Liver (tissue), 9 donors: ENCODE data around the gene AFDN. TPM values are rescaled to one million over a fixed set of nuclear protein-coding genes. Genes with fewer than 3 reads are reported as not detected.

ENCODE experiments used
- DNase-seq: peaks from one replicate; pipeline ENCODE4 v3.0.0-alpha.2; 2017; ENCODE audit warnings: low spot score
- H3K27ac ChIP-seq, 2 donors: one replicate each; pipeline ENCODE4 v1.7.0; 2013; ENCODE audit warnings: inconsistent platforms in 2 of 2, low read length in 2 of 2, control low read depth in 1 of 2, low read depth in 1 of 2, mild to moderate bottlenecking in 1 of 2
- H3K27me3 ChIP-seq, 4 donors: one replicate each; pipeline versions ENCODE4 v1.6.1 to v1.7.0; 2013; ENCODE audit warnings: low read length in 3 of 4, inconsistent platforms in 1 of 4, mild to moderate bottlenecking in 1 of 4, moderate library complexity in 1 of 4; ENCODE audit not compliant: control insufficient read depth in 4 of 4, insufficient read depth in 4 of 4
- H3K36me3 ChIP-seq, 4 donors: one replicate each; pipeline versions ENCODE4 v1.6.1 to v1.7.0; 2013; ENCODE audit warnings: low read length in 3 of 4, mild to moderate bottlenecking in 3 of 4, low read depth in 1 of 4, moderate library complexity in 1 of 4; ENCODE audit not compliant: control insufficient read depth in 4 of 4, insufficient read depth in 3 of 4
- H3K4me1 ChIP-seq, 4 donors: one replicate each; pipeline versions ENCODE4 v1.6.1 to v1.7.0; 2013; ENCODE audit warnings: low read length in 3 of 4, mild to moderate bottlenecking in 3 of 4, moderate library complexity in 1 of 4; ENCODE audit not compliant: control insufficient read depth in 4 of 4, insufficient read depth in 4 of 4
- H3K4me3 ChIP-seq, 3 donors: one replicate each; pipeline versions ENCODE4 v1.6.1 to v1.7.0; 2013; ENCODE audit warnings: low read length in 3 of 3, control low read depth in 1 of 3, low read depth in 1 of 3, mild to moderate bottlenecking in 1 of 3
- H3K9ac ChIP-seq, 2 donors: one replicate each; pipeline ENCODE4 v1.7.0; 2013; ENCODE audit warnings: low read length in 2 of 2, mild to moderate bottlenecking in 2 of 2, moderate library complexity in 2 of 2, control low read depth in 1 of 2, low read depth in 1 of 2
- H3K9me3 ChIP-seq, 4 donors: one replicate each; pipeline versions ENCODE4 v1.6.1 to v1.7.0; 2013; ENCODE audit warnings: low read length in 3 of 4; ENCODE audit not compliant: control insufficient read depth in 4 of 4
- EGR1 ChIP-seq, 2 donors: IDR thresholded peaks; 2 replicates each; pipeline ENCODE4 v1.6.1; 2016 to 2018; ENCODE audit warnings: antibody characterized with exemption in 2 of 2, low read depth in 2 of 2
- FOXA1 ChIP-seq: IDR thresholded peaks from 2 replicates; pipeline ENCODE4 v1.6.1; 2016; ENCODE audit warnings: antibody characterized with exemption
- FOXA2 ChIP-seq: IDR thresholded peaks from 2 replicates; pipeline ENCODE4 v1.6.1; 2016; ENCODE audit warnings: antibody characterized with exemption
- GABPA ChIP-seq, 2 donors: IDR thresholded peaks in 1 of 2; conservative IDR thresholded peaks in 1 of 2; 2 replicates each; pipeline ENCODE4 v1.6.1; 2016; ENCODE audit warnings: antibody characterized with exemption in 2 of 2, mild to moderate bottlenecking in 1 of 2, moderate library complexity in 1 of 2
- JUND ChIP-seq, 2 donors: IDR thresholded peaks; 2 replicates each; pipeline ENCODE4 v1.6.1; 2016; ENCODE audit warnings: antibody characterized with exemption in 2 of 2
- NR2F2 ChIP-seq: IDR thresholded peaks from 2 replicates; pipeline ENCODE4 v1.6.1; 2016; ENCODE audit warnings: antibody characterized with exemption
- RAD21 ChIP-seq, 2 donors: IDR thresholded peaks; 2 replicates each; pipeline ENCODE4 v1.6.1; 2016; ENCODE audit warnings: antibody characterized with exemption in 2 of 2, mild to moderate bottlenecking in 2 of 2
- REST ChIP-seq: IDR thresholded peaks from 2 replicates; pipeline ENCODE4 v1.6.1; 2016; ENCODE audit warnings: antibody characterized with exemption, mild to moderate bottlenecking
- SP1 ChIP-seq: IDR thresholded peaks from 2 replicates; pipeline ENCODE4 v1.6.1; 2018; ENCODE audit warnings: antibody characterized with exemption, mild to moderate bottlenecking
- YY1 ChIP-seq: IDR thresholded peaks from 2 replicates; pipeline ENCODE4 v1.6.1; 2016; ENCODE audit warnings: antibody characterized with exemption, mild to moderate bottlenecking
- WGBS: extraction: QIAGEN DNeasy Blood & Tissue Kit; methylation state at CpG from one replicate; pipeline ENCODE4 v1.1.7; 2013; 5-methylcytosine and 5-hydroxymethylcytosine counted together
- polyA plus RNA-seq, 2 donors: library from polyadenylated mRNA; stranded (reverse) in 1 of 2; unstranded in 1 of 2; fragments of 200-250 nt in 1 of 2; fragments of >200 nt in 1 of 2; fragmentation: Nextera tagmentation in 1 of 2; extraction: Ambion mirVana in 1 of 2; gene quantifications; one replicate each; pipeline versions ENCODE4 v1.2.1 to v1.2.3, GENCODE V29; 2013 to 2015
- total RNA-seq, 2 donors: library from RNA; depleted of rRNA; stranded (reverse); fragments of >200 nt; gene quantifications; one replicate each; pipeline ENCODE4 v1.2.3, GENCODE V29; 2014
- TF ChIP-seq, protein P1 (sequence below): IDR thresholded peaks from 2 replicates; pipeline ENCODE4 v1.6.1; 2016; ENCODE audit warnings: antibody characterized with exemption
- TF ChIP-seq, protein P2 (sequence below): IDR thresholded peaks from 2 replicates; pipeline ENCODE4 v1.6.1; 2016; ENCODE audit warnings: antibody characterized with exemption
- donor health status: healthy.
- donor health status: healthy.
- donor health status: healthy.
- donor health status: healthy.
- donor health status: healthy.

Gene AFDN
- total and polyA plus RNA-seq, 4 donors = 21.3 to 145 (median 29.3) TPM

DNA sequence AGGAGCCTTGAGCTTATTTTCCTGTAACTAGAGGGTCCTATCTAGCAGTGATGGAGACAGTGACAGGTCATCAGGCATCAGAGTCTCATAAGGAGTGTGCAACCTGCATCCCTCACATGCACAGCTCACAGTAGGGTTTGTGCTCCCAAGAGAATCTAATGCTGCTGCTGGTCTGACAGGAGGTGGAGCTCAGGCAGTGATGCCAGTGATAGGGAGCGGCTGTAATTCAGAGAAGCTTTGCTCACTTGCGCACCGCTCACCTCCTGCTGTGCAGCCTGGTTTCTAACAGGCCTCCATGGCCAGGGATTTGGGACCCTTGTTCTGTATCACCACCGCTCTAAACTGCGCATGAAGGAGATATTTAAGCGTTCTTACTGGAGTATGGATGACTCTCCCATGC lies 176.1 kb downstream of the AFDN start:
- Histone ChIP-seq H3K9me3 (no peaks in the 10 kb centered on the region), H3K4me1 (no peaks in the 10 kb centered on the region), H3K27ac (no peak overlapping the region), H3K27me3 (no peaks in the 10 kb centered on the region), H3K36me3 (no peaks in the 10 kb centered on the region), H3K9ac (no peak overlapping the region), H3K4me3 (no peak overlapping the region)
- peak; percentile 13 for DNase-seq
- 81% methylated on average over 6 of the region's 6 CpGs for WGBS
- TF ChIP-seq SP1 = no peak
- no peak for TF ChIP-seq FOXA1
- no peak for TF ChIP-seq EGR1 (IDR thresholded peaks at IDR 0.05; ENCODE audit: low read depth in 2 of 2)
- no peak for TF ChIP-seq RAD21 (IDR thresholded peaks at IDR 0.05)
- TF ChIP-seq, protein P1, sequence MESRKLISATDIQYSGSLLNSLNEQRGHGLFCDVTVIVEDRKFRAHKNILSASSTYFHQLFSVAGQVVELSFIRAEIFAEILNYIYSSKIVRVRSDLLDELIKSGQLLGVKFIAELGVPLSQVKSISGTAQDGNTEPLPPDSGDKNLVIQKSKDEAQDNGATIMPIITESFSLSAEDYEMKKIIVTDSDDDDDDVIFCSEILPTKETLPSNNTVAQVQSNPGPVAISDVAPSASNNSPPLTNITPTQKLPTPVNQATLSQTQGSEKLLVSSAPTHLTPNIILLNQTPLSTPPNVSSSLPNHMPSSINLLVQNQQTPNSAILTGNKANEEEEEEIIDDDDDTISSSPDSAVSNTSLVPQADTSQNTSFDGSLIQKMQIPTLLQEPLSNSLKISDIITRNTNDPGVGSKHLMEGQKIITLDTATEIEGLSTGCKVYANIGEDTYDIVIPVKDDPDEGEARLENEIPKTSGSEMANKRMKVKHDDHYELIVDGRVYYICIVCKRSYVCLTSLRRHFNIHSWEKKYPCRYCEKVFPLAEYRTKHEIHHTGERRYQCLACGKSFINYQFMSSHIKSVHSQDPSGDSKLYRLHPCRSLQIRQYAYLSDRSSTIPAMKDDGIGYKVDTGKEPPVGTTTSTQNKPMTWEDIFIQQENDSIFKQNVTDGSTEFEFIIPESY = no peak
- TF ChIP-seq REST = no peak
- TF ChIP-seq FOXA2 = no peak
- TF ChIP-seq GABPA (IDR thresholded peaks at IDR 0.05 in 1 of 2, conservative IDR thresholded peaks at IDR 0.05 in 1 of 2) = no peak
- no peak for TF ChIP-seq JUND (IDR thresholded peaks at IDR 0.05)

- H3K9ac ChIP-seq = no peak overlapping the region
- no peak overlapping the region for H3K4me3 ChIP-seq
- 88% methylated on average over 7 of the region's 7 CpGs for WGBS
- no peaks in the 10 kb centered on the region for H3K36me3 ChIP-seq
- H3K9me3 ChIP-seq = no peaks in the 10 kb centered on the region
- TF ChIP-seq NR2F2 (no peak), FOXA1 (no peak), YY1 (no peak), FOXA2 (no peak), REST (no peak), JUND (IDR thresholded peaks at IDR 0.05) (no peak), SP1 (no peak), EGR1 (IDR thresholded peaks at IDR 0.05; ENCODE audit: low read depth in 2 of 2) (no peak)
- TF ChIP-seq, protein P2, sequence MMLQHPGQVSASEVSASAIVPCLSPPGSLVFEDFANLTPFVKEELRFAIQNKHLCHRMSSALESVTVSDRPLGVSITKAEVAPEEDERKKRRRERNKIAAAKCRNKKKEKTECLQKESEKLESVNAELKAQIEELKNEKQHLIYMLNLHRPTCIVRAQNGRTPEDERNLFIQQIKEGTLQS = no peak
- TF ChIP-seq, protein P1 = no peak
- no peaks in the 10 kb centered on the region for H3K27me3 ChIP-seq
- no peak for DNase-seq
- no peak overlapping the region for H3K27ac ChIP-seq
- H3K4me1 ChIP-seq = no peaks in the 10 kb centered on the region
These were observed 177.3 kb downstream of the AFDN start for GRCh38 chr6:168004023-168004422.
